ENCODE results near the gene TMPRSS11F. TPM values are rescaled to one million over a fixed set of nuclear protein-coding genes. Genes with fewer than 3 reads are reported as not detected.

Gene TMPRSS11F
- total and polyA plus RNA-seq, 2 of the 4 experiments (the other 2 are of a cell fraction) = not detected

DNA sequence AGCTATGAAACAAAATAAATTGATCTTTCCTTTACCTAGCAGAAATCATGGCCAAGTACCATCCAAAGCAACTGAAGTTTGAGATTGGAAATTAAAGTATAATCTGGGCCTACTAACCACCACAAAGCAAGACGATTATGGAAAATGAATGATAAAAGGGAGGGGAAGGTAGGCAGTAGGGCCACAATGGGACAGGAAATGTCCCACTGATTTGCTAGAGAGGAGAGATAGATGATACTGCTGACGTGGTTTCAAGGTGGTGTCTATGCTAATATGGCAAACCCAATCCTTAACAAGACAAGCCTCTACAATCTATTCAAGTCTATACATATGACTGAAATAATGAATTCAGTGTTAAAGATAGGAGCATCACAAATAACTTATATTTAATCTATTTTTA is 6.1 kb downstream of the TMPRSS11F start:
- H3K56ac ChIP-seq (ENCODE audit: extremely low read depth, insufficient read depth, low read length) = no peak overlapping the region
- H4K20me1 ChIP-seq (ENCODE audit: insufficient read depth, low read length) = no peaks in the 10 kb centered on the region
- no peaks in the 10 kb centered on the region for H3K9me1 ChIP-seq (ENCODE audit: insufficient read depth, low read length)
- no peaks in the 10 kb centered on the region for H3K9me3 ChIP-seq (ENCODE audit: control insufficient read depth, insufficient read depth, low read length)
- no peak overlapping the region for H3K4ac ChIP-seq (ENCODE audit: low read depth, low read length)
- ChIA-PET CTCF (no interaction called here), POLR2A (ENCODE audit: unreplicated experiment) (no interaction called here)
- WGBS, 2 experiments (ENCODE audit: extremely low coverage in 2 of 2, insufficient read length in 1 of 2) = no CpG with 5 or more reads among the region's 2 CpGs
- no peaks in the 10 kb centered on the region for H3K36me3 ChIP-seq (ENCODE audit: control insufficient read depth, insufficient read depth, low read length)
- intact Hi-C loops (cut with micrococcal nuclease) = no loop called here
- no peak overlapping the region for H3K9ac ChIP-seq (ENCODE audit: low read depth, low read length)
- DNase-seq (no peak), ATAC-seq (ENCODE audit: low read depth) (no peak)
- dilution Hi-C loops (cut with HindIII; ENCODE audit: low sequenced_read_pairs, unreplicated experiment) = no loop called here
- no peak overlapping the region for H3K4me2 ChIP-seq (ENCODE audit: low read depth, low read length)
- in situ Hi-C loops (cut with MboI; ENCODE audit: low sequenced_read_pairs) = no loop called here
- H4K91ac ChIP-seq (ENCODE audit: insufficient read depth, low read depth, low read length) = no peak overlapping the region
- H4K5ac ChIP-seq (ENCODE audit: low read depth, low read length) = no peak overlapping the region
- H2BK5ac ChIP-seq (ENCODE audit: low read depth, low read length, poor library complexity, severe bottlenecking) = no peak overlapping the region
- no peak overlapping the region for H3K27ac ChIP-seq (ENCODE audit: insufficient read depth, low read length)
- no peaks in the 10 kb centered on the region for H3K79me1 ChIP-seq (ENCODE audit: low read depth in 1 of 2, low read length in 2 of 2)
- no peak overlapping the region for H4K8ac ChIP-seq (ENCODE audit: low read depth in 2 of 2, low read length in 2 of 2)
- no peak overlapping the region for H2AK9ac ChIP-seq (replicated peaks; ENCODE audit: low read depth, low read length, poor library complexity)
- no peaks in the 10 kb centered on the region for H3K4me1 ChIP-seq (ENCODE audit: control insufficient read depth, insufficient read depth, low read length)
- no peak overlapping the region for H2AFZ ChIP-seq (replicated peaks; ENCODE audit: low read length, poor library complexity)
- no peak overlapping the region for H3K4me3 ChIP-seq (ENCODE audit: insufficient read depth, low read depth, low read length)
- TF ChIP-seq POLR2A (IDR thresholded peaks at IDR 0.05; ENCODE audit: low read depth, low read length) (no peak), RCOR1 (IDR thresholded peaks at IDR 0.05; ENCODE audit: insufficient replicate concordance, low read length) (no peak), MAZ (IDR thresholded peaks at IDR 0.05; ENCODE audit: borderline replicate concordance, low read depth, low read length) (no peak), RFX5 (IDR thresholded peaks at IDR 0.05; ENCODE audit: low read depth, low read length) (no peak), NFE2L2 (IDR thresholded peaks at IDR 0.05; ENCODE audit: low read depth, low read length) (no peak), BHLHE40 (IDR thresholded peaks at IDR 0.05; ENCODE audit: low read depth, low read length) (no peak), ELK1 (IDR thresholded peaks at IDR 0.05; ENCODE audit: borderline replicate concordance, low read depth, low read length) (no peak), RAD21 (IDR thresholded peaks at IDR 0.05; ENCODE audit: low read length) (no peak), MXI1 (IDR thresholded peaks at IDR 0.05; ENCODE audit: borderline replicate concordance, low read depth, low read length) (no peak), FOS (IDR thresholded peaks at IDR 0.05; ENCODE audit: low read depth, low read length) (no peak), MAFK (IDR thresholded peaks at IDR 0.05; ENCODE audit: low read depth, low read length) (no peak), CHD1 (IDR thresholded peaks at IDR 0.05; ENCODE audit: low read depth, low read length) (no peak), SMC3 (IDR thresholded peaks at IDR 0.05; ENCODE audit: low read depth, low read length) (no peak), CEBPB (IDR thresholded peaks at IDR 0.05; ENCODE audit: low read depth, low read length) (no peak)
- TF ChIP-seq, protein P1, sequence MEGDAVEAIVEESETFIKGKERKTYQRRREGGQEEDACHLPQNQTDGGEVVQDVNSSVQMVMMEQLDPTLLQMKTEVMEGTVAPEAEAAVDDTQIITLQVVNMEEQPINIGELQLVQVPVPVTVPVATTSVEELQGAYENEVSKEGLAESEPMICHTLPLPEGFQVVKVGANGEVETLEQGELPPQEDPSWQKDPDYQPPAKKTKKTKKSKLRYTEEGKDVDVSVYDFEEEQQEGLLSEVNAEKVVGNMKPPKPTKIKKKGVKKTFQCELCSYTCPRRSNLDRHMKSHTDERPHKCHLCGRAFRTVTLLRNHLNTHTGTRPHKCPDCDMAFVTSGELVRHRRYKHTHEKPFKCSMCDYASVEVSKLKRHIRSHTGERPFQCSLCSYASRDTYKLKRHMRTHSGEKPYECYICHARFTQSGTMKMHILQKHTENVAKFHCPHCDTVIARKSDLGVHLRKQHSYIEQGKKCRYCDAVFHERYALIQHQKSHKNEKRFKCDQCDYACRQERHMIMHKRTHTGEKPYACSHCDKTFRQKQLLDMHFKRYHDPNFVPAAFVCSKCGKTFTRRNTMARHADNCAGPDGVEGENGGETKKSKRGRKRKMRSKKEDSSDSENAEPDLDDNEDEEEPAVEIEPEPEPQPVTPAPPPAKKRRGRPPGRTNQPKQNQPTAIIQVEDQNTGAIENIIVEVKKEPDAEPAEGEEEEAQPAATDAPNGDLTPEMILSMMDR (conservative IDR thresholded peaks at IDR 0.05; ENCODE audit: low read depth, low read length) = no peak
- TF ChIP-seq, protein P2, sequence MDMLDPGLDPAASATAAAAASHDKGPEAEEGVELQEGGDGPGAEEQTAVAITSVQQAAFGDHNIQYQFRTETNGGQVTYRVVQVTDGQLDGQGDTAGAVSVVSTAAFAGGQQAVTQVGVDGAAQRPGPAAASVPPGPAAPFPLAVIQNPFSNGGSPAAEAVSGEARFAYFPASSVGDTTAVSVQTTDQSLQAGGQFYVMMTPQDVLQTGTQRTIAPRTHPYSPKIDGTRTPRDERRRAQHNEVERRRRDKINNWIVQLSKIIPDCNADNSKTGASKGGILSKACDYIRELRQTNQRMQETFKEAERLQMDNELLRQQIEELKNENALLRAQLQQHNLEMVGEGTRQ (IDR thresholded peaks at IDR 0.05; ENCODE audit: low read depth, low read length) = no peak
- no TSS peak for BruUV-seq (replicated peaks)
- no peak overlapping the region for H3K14ac ChIP-seq (replicated peaks; ENCODE audit: low read depth, low read length)
- H2BK120ac ChIP-seq (ENCODE audit: low read depth, low read length) = no peak overlapping the region
- H2BK15ac ChIP-seq (ENCODE audit: low read depth, low read length) = no peak overlapping the region
- H2BK20ac ChIP-seq (ENCODE audit: low read depth, low read length) = no peak overlapping the region
- H3K27me3 ChIP-seq (ENCODE audit: control insufficient read depth, insufficient read depth, low read length) = no peaks in the 10 kb centered on the region
- H3K23ac ChIP-seq (ENCODE audit: low read depth, low read length) = no peak overlapping the region
- no peak overlapping the region for H2AK5ac ChIP-seq (ENCODE audit: low read depth, low read length)
- no peak overlapping the region for H3K18ac ChIP-seq (ENCODE audit: low read depth, low read length)

Measured in IMR-90 (cell line).